Globus pallidus (tissue), 1 donor: ENCODE data around the gene PIEZO2.
"Not testable (repeated sequence)": the region's sequence is repeated elsewhere in the genome, so short reads cannot be mapped to it uniquely, and the experiment has no call there.

Source experiments
- DNase-seq: peaks from one replicate; pipeline ENCODE4 v3.0.0-alpha.2; 2015; ENCODE audit warnings: low spot score

PIEZO2 gene

GRCh38 chr18:10846657-10847407 is 302.5 kb downstream of the PIEZO2 start:
- DNase-seq = no peak

- not testable (repeated sequence) for DNase-seq
Observed at GRCh38 chr18:10846035-10846434, 303.3 kb downstream of the PIEZO2 start.

GRCh38 chr18:10843565-10843964 is 305.8 kb downstream of the PIEZO2 start:
- DNase-seq = no peak

GRCh38 chr18:10842861-10843260 is 306.5 kb downstream of the PIEZO2 start:
- DNase-seq = no peak

- no peak for DNase-seq
Observed at GRCh38 chr18:10842371-10842770, 307.0 kb downstream of the PIEZO2 start.

GRCh38 chr18:10841203-10841602 is 308.2 kb downstream of the PIEZO2 start:
- no peak for DNase-seq

- DNase-seq = no peak
Observed at GRCh38 chr18:10840743-10841142, 308.6 kb downstream of the PIEZO2 start.

DNA sequence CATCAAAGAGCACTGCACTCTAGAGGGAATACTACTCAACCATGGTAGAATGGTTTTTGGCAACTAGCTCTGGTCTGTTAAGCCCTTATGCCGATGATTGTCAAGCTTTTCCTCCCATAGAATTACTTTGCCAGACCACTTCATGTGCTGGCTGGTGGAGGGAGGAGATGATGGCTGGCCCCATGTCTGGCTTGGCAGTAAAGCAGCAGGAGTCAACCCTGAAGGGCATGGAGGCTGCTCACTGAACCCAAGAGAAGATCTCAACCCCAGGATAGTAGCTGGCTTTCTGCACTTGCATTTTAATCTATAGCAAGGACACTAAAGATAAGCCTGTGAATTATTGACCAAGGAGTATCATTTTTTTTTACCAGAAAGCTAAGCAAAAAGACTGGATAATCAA is 309.9 kb downstream of the PIEZO2 start:
- no peak for DNase-seq

- DNase-seq = no peak
Observed at GRCh38 chr18:10838553-10838952, 310.8 kb downstream of the PIEZO2 start.

DNA sequence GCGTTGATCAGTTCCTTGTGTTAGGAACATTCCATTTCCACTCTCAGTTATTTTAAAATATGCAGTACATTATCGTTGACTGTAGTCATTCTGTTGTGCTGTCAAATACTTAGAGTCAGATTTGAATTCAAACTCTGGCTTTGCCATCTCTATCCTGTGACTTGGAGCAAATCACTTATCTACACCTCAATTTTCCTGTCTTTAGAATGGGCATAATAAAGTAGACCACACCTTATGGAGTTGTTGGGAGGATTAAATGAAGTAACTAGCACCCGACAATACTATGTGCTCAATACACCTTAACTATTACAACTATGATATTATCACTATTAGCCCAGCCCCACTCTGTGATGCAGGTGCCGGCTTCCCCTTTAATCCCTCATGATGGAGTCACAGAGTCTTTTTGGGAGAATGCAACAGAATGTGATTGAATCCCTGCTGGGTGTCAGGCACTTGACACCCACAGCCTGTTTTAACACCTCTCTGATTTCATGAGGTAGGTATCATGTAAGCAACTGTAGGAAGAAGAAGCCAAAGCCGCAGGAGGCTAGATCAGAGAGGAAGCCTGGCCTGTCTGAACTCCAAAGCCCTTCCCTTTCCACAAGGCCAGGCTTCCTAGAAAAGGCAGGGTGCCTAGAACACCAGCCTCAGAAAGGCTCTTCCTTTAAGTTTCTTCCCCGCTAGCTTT is 315.1 kb downstream of the PIEZO2 start:
- DNase-seq = no peak

DNA sequence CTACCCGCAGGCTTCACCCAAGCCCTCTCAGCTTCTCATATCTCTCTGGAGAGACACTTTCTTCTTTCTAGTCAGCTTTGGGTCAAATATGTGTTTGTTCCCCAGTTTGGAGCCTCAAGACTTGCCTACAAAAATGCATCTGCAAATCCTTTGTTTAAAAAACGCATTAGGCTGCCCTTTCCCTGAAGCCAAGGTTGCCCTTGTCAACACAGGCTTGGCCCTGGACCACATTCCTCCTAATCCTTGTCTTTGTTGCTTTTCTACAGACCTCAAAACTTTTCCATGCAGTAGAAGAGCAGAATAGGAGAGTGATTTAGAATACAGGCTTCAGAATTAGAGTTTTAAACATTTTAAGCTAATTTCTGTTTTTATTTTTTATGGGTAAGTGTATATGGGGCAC is 315.7 kb downstream of the PIEZO2 start:
- no peak for DNase-seq

DNA sequence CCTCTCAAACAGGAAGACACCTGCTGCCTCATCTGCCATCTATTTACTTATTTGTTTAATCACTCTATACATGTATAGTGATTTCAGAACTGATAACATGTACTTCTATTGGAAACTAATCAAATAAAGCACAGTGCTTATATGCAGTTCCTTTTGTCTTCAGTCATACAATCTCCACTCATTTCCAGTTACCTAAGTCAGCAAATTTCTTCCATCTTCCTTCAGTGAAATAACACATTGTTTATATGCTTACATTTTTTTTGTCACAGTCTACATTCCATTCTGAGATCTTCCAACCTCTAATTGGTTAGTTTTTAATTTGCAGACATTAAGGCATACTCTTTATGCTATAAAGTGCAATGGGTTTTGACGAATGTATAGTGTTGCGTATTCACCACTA is 323.0 kb downstream of the PIEZO2 start:
- DNase-seq = no peak

DNA sequence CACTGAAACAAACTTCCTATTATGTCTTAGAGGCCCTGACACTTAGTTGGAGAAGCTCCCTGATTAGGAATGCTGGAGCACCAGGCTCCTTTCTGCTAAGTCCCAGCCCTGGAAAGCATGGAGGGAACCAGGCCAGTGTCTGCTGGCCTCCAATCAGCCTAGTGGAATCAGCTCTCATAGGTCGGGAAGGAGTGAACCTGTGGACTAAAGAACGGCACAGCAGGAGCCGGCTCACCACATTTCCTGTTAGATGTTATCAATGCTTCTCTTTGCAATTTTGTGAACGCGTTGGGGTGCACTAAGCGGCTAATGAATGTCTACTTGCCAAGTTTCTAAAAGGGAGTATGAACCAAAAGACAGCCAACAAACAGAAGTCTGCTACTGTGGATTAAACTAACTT is 326.9 kb downstream of the PIEZO2 start:
- DNase-seq = no peak

DNA sequence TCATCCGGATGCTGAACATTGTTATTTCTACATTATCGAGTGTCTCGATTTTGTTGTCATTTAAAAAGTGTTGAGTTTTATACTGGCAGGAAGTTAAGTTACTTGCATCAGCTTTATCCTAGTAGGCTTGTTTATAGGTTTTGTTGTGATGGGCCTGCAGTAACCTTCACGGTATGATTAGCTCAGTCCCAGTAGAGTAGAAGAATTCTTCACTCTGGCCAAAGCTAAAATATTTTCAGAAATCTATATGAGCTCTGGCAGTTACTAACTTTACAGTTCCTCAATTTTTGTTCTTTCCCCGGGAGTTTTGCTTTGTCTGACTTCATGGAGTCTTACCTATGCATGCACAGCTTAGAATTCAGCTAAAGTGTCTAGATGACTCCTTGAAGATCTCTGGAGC is 328.7 kb downstream of the PIEZO2 start:
- DNase-seq = no peak

- DNase-seq = no peak
Observed at GRCh38 chr18:10814336-10814735, 335.0 kb downstream of the PIEZO2 start.

GRCh38 chr18:10805587-10806118 is 343.7 kb downstream of the PIEZO2 start:
- no peak for DNase-seq

DNA sequence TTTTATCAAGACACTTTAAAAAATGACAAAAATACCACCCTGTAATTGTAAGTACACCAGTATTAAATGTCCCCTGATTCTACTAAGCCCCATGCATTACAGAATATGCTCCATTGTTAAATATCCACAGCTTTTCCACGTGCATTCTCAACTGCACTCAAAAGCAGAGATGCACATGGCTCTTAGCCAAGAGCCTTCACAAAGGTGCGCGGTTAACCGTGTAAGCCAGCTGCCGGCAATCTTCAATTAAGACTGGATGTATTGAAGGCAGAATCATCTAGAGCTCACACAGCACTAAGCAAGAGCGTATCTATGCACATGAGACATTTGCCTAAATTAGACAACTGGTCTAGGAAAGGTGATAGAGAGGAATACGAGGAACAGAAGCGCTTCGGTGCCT is 345.2 kb downstream of the PIEZO2 start:
- DNase-seq = no peak

DNA sequence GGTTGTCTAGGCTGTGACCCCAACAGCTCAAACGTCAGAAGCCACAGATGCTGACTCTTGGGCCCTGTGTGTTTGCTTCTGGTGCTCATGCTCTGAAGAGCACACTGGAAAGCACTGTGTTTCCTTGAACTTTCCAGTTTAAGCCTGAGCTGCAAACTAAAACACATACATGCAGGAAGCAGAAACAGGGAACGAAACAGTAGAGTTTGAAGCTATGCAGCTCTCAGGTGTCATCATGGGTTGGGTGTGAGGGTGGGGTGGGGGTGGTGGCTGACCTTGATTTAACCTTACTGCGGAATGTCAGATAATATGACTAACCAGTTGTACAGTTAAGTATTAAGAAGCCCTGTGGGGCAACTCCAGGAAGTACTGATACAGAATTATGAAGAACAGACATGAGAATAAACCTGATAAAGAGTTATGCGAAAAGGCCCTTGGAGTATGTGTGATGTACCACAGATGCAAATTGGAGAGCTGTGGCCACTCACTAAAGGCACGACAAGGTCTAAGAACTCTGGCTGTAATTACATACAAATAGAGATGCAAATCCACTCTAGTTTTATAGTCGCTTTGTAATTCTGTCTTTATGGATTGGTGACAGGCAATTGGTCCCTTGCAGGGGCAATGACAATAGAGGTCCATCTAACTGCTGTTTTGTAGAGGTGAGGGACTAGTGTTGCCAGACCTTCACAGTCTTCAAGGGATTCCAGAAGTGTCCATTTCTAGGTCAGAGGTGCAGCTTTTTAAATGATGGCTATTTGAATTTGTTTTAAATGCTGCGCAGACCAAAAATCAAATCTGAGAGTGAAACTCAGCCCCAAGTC is 350.4 kb downstream of the PIEZO2 start:
- no peak for DNase-seq

DNA sequence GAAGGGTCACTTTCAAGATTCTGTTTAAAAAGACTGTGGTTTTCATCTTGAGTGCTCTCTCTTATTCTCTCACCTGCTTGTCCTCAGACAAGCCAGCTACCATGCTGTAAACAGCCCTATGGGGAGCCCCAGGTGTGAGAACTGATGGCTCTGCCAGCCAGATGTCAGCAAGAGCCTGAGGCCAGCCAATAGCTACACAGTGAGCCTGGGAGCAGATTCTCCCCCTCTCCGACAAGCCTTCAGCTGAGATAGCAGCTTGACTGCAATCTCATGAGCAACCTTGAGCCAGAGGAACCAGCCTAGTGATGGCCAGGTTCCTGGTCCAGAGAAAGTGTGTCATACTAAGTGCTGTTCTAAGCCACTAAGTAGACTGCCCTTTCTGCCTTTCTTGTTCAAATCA is 351.5 kb downstream of the PIEZO2 start:
- DNase-seq = no peak

DNA sequence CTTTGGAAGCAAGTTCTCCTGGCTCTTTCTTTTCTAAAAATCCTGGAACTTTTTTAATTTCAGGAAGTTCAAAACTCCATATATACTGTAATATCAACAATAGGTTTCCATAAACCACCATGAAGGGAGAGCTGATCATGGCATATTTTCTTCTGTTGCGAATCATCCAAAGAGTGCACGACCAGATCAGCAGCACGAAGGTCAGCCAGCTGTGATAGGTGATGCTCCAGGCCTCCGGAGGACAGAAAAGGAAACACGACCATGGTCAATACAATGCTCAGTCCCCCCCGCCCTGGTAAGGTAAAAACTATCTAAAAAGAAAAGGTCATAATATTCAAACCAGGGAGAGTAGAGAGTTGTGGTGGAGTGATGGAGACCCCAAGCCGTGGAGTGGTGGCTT is 354.6 kb downstream of the PIEZO2 start:
- DNase-seq = no peak

- no peak for DNase-seq
Observed at GRCh38 chr18:10793730-10794370, 355.5 kb downstream of the PIEZO2 start.

DNA sequence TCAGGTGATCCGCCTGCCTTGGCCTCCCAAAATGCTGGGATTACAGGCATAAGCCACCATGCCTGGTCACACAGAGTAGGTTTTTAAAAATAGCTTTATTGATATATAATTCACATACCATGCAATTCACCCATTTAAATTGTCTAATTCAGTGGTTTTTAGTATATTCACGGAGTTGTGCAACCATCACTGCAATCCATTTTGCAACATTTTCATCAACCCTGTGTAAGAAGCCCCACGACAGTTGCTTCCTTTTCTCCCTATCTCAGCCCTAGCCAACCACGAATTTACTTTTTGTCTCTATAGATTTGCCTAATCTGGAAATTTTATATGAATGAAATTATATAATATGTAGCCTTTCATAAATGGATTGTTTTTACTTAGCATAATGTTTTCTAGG is 357.2 kb downstream of the PIEZO2 start:
- DNase-seq = no peak
